NT2/D1 (cell line): ENCODE results near the gene RDX.

ENCODE experiments used
- SUZ12 ChIP-seq: IDR thresholded peaks from 2 replicates; pipeline ENCODE4 v1.6.1; 2011; ENCODE audit not compliant: insufficient read length, insufficient read depth; ENCODE audit errors: extremely low read depth
- YY1 ChIP-seq: IDR thresholded peaks from 2 replicates; pipeline ENCODE4 v1.6.1; 2011; ENCODE audit not compliant: insufficient read length, insufficient read depth

GRCh38 chr11:110196884-110197420 is 99.5 kb downstream of the RDX start:
- TF ChIP-seq YY1 (no peak), SUZ12 (no peak)
